ENCODE measurements around the gene BSPRY. TPM values are rescaled to one million over a fixed set of nuclear protein-coding genes. Genes with fewer than 3 reads are reported as not detected.

The BSPRY gene
- total and polyA plus RNA-seq, 2 of the 13 experiments (the other 11 are each of a cell fraction or from before 2014, with no cell fraction given) = 0.09 to 0.26 TPM

DNA sequence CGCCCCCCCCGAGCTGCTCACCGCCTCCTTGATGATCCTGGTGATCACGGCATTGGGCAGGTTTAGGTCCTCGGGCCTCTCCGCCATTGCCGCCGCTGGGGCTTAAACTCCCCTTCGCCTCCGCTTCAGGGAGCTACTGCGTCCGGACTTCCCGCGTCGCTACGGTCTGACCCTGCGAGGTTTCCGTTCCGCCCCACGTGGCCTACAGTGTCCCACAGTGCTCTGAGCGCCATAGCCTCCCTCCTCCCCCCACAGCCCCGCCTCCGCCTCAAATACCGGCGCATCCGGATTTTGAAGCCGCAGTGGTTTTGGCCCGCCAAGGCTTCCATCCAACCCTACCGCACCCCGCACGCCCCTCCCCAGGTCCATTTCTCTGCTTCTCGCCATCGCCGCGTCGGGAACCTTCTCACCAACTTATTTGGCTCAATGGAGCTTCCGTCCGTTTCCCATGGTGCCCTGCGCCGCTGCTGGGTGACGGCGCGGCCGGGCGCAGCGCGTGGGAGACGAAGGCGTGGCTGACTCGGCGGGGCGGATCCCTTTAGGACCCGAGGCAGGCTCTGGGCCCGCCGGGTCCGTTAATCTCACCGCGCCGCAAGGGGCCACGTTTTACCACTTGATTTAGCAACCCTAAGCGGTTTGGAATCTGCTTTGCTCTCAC is 61.0 kb downstream of the BSPRY start, which contains the start of the genes C9orf43 and POLE3 (continued):
- TF ChIP-seq ZNF768 (CRISPR knock-in tag; IDR thresholded peaks at IDR 0.05) = peak; percentile 38; the same call in 1 of the 2 replicates
- TF ChIP-seq, protein P1, sequence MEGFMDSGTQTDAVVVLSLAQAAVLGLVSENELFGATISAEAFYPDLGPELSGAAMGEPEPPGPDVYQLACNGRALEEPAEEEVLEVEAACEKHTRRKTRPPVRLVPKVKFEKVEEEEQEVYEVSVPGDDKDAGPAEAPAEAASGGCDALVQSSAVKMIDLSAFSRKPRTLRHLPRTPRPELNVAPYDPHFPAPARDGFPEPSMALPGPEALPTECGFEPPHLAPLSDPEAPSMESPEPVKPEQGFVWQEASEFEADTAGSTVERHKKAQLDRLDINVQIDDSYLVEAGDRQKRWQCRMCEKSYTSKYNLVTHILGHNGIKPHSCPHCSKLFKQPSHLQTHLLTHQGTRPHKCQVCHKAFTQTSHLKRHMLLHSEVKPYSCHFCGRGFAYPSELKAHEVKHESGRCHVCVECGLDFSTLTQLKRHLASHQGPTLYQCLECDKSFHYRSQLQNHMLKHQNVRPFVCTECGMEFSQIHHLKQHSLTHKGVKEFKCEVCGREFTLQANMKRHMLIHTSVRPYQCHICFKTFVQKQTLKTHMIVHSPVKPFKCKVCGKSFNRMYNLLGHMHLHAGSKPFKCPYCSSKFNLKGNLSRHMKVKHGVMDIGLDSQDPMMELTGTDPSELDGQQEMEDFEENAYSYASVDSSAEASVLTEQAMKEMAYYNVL (CRISPR knock-in tag; IDR thresholded peaks at IDR 0.05; ENCODE audit: borderline replicate concordance) = peak; percentile 94; the same call in 1 of the 2 replicates
- no peak for TF ChIP-seq ELF4 (CRISPR knock-in tag; IDR thresholded peaks at IDR 0.05; ENCODE audit: borderline replicate concordance)
- TF ChIP-seq, protein P2, sequence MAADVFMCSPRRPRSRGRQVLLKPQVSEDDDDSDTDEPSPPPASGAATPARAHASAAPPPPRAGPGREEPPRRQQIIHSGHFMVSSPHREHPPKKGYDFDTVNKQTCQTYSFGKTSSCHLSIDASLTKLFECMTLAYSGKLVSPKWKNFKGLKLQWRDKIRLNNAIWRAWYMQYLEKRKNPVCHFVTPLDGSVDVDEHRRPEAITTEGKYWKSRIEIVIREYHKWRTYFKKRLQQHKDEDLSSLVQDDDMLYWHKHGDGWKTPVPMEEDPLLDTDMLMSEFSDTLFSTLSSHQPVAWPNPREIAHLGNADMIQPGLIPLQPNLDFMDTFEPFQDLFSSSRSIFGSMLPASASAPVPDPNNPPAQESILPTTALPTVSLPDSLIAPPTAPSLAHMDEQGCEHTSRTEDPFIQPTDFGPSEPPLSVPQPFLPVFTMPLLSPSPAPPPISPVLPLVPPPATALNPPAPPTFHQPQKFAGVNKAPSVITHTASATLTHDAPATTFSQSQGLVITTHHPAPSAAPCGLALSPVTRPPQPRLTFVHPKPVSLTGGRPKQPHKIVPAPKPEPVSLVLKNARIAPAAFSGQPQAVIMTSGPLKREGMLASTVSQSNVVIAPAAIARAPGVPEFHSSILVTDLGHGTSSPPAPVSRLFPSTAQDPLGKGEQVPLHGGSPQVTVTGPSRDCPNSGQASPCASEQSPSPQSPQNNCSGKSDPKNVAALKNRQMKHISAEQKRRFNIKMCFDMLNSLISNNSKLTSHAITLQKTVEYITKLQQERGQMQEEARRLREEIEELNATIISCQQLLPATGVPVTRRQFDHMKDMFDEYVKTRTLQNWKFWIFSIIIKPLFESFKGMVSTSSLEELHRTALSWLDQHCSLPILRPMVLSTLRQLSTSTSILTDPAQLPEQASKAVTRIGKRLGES (CRISPR knock-in tag; IDR thresholded peaks at IDR 0.05; ENCODE audit: borderline replicate concordance) = no peak; the same call in 1 of the 2 replicates
- TF ChIP-seq, protein P3, sequence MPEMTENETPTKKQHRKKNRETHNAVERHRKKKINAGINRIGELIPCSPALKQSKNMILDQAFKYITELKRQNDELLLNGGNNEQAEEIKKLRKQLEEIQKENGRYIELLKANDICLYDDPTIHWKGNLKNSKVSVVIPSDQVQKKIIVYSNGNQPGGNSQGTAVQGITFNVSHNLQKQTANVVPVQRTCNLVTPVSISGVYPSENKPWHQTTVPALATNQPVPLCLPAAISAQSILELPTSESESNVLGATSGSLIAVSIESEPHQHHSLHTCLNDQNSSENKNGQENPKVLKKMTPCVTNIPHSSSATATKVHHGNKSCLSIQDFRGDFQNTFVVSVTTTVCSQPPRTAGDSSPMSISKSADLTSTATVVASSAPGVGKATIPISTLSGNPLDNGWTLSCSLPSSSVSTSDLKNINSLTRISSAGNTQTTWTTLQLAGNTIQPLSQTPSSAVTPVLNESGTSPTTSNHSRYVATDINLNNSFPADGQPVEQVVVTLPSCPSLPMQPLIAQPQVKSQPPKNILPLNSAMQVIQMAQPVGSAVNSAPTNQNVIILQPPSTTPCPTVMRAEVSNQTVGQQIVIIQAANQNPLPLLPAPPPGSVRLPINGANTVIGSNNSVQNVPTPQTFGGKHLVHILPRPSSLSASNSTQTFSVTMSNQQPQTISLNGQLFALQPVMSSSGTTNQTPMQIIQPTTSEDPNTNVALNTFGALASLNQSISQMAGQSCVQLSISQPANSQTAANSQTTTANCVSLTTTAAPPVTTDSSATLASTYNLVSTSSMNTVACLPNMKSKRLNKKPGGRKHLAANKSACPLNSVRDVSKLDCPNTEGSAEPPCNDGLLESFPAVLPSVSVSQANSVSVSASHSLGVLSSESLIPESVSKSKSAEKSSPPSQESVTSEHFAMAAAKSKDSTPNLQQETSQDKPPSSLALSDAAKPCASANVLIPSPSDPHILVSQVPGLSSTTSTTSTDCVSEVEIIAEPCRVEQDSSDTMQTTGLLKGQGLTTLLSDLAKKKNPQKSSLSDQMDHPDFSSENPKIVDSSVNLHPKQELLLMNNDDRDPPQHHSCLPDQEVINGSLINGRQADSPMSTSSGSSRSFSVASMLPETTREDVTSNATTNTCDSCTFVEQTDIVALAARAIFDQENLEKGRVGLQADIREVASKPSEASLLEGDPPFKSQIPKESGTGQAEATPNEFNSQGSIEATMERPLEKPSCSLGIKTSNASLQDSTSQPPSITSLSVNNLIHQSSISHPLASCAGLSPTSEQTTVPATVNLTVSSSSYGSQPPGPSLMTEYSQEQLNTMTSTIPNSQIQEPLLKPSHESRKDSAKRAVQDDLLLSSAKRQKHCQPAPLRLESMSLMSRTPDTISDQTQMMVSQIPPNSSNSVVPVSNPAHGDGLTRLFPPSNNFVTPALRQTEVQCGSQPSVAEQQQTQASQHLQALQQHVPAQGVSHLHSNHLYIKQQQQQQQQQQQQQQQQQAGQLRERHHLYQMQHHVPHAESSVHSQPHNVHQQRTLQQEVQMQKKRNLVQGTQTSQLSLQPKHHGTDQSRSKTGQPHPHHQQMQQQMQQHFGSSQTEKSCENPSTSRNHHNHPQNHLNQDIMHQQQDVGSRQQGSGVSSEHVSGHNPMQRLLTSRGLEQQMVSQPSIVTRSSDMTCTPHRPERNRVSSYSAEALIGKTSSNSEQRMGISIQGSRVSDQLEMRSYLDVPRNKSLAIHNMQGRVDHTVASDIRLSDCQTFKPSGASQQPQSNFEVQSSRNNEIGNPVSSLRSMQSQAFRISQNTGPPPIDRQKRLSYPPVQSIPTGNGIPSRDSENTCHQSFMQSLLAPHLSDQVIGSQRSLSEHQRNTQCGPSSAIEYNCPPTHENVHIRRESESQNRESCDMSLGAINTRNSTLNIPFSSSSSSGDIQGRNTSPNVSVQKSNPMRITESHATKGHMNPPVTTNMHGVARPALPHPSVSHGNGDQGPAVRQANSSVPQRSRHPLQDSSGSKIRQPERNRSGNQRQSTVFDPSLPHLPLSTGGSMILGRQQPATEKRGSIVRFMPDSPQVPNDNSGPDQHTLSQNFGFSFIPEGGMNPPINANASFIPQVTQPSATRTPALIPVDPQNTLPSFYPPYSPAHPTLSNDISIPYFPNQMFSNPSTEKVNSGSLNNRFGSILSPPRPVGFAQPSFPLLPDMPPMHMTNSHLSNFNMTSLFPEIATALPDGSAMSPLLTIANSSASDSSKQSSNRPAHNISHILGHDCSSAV (CRISPR knock-in tag; IDR thresholded peaks at IDR 0.05; ENCODE audit: borderline replicate concordance) = 0 out of 2 replicates have a peak, but pooled peaks have one; percentile 82
- TF ChIP-seq PHF8 (CRISPR knock-in tag; IDR thresholded peaks at IDR 0.05) = peak; percentile 89
- TF ChIP-seq, protein P4, sequence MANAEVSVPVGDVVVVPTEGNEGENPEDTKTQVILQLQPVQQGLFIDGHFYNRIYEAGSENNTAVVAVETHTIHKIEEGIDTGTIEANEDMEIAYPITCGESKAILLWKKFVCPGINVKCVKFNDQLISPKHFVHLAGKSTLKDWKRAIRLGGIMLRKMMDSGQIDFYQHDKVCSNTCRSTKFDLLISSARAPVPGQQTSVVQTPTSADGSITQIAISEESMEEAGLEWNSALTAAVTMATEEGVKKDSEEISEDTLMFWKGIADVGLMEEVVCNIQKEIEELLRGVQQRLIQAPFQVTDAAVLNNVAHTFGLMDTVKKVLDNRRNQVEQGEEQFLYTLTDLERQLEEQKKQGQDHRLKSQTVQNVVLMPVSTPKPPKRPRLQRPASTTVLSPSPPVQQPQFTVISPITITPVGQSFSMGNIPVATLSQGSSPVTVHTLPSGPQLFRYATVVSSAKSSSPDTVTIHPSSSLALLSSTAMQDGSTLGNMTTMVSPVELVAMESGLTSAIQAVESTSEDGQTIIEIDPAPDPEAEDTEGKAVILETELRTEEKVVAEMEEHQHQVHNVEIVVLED (CRISPR knock-in tag; IDR thresholded peaks at IDR 0.05; ENCODE audit: borderline replicate concordance) = peak; percentile 95
